ENCODE results near the gene PDCD4. TPM values are rescaled to one million over a fixed set of nuclear protein-coding genes. Genes with fewer than 3 reads are reported as not detected.
A peak's percentile ranks its signal among the peaks of the same experiment; 100 is the strongest.
"Not testable (repeated sequence)": the region's sequence is repeated elsewhere in the genome, so short reads cannot be mapped to it uniquely, and the experiment has no call there.

Gene PDCD4
- total RNA-seq, 1 experiment from 2014 or later = 20.0 TPM

DNA sequence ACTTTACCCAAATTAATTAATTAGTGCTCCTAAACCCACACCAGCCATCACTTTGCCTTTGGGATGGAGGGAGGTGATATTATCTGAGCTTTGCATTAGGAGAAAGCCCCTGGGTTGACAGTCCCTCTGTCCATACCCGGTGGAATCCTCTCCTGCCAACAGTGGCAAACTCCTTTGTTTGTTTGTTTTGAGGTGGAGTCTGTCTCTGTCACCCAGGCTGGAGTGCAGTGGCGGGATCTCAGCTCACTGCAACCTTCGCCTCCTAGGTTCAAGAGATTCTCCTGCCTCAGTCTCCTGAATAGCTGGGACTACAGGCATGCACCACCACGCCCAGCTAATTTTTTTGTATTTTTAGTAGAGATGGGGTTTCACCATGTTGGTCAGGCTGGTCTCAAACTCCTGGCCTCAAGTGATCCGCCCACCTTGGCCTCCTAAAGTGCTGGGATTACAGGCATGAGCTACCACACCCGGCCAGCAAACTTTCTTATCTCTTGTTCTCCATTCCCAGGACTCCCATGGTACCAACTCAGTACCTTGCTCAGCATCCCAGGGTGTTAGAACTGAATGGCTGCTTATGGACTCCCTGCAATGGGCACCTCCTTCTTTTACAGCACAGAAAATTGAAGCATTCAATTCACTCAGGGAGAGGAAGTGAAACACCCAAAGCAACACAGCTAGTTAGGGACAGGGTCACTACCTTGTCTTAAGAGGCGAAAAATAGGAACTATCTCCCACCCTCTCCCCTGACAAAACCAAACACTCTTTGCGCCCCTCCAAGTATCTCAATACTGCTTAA lies 4.5 kb upstream of the PDCD4 start:
- not testable (repeated sequence) for H3K36me3 ChIP-seq, H3K4me3 ChIP-seq, DNase-seq, H3K9me3 ChIP-seq, H3K27me3 ChIP-seq

DNA sequence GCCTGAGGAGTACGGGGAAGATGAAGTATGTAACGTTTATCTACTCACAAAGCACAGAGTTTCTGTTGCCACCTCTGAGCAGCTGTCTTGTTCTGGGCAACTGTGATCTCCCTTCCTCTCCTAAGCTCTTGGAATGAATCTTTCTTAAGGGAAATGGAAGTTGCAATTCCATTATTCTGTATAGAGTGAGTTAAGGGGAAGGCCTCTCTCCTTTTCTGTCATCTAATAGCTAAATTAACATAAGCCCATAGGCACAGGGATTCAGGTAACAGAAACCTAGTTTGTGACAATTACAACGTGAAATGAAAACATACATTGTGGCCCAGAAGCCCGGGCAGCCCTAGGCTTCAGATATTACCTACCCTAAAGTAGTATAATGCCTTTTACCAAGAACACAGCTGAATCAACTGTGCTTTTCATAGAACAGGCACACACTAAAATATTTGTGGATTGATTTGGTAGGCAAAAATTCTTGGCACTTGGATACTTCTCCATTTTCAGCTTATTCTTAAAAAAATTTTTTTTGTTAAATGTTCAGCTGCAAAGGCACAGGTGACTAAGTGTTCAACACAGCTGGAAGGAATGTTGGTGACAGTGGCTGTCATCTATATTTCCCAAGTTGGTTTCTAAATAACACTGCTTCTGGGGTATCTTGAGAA lies 3.8 kb upstream of the PDCD4 start:
- DNase-seq = no peak
- no peaks in the 10 kb centered on the region for H3K9me3 ChIP-seq
- no peaks in the 10 kb centered on the region for H3K36me3 ChIP-seq
- no peaks in the 10 kb centered on the region for H3K27me3 ChIP-seq
- H3K4me3 ChIP-seq = no peak overlapping the region

DNA sequence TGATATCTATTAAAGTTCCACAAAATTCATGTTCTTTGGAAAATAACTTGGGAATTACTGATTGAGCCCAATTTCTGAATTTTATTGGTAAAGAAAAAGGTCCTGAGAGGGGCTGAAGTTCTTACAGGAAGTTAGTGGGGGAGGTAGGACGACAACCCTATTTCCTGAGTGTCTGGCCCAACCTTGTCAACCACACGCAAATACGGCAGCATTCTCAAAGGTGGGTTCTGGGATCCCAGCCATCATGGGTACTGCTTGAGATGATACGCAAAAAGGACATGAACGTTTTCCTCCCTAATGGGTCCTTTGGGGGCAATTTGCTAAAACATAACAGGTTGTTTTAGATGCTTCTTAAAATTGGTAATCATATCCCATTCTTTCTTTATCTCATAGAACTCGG lies 2.7 kb upstream of the PDCD4 start:
- no peaks in the 10 kb centered on the region for H3K27me3 ChIP-seq
- no peak for DNase-seq
- H3K9me3 ChIP-seq = no peaks in the 10 kb centered on the region
- H3K4me3 ChIP-seq = no peak overlapping the region
- no peaks in the 10 kb centered on the region for H3K36me3 ChIP-seq

DNA sequence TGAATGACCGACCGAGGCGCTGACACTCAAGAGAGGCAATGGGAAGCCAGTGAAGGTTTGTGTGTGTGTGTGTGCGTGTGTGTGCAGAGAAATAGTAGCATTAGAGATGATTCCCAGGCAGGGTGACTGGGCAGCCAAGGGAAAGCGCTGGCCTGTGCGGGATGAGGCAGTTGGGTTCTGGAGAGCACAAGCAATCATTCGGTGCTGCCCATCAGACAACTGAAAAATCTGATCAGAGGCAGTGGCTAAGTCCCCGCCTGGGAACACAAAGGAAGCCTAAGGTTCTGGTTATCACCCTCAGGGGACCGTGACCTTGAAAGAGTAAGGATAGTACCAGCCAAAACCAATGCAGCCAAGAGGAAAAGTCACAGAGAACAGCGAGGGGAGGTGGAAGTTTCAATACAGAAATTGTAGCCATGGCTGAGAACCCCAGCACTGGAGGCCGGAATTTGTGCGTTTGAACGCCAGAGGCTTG lies 868 bp upstream of the PDCD4 start:
- no peaks in the 10 kb centered on the region for H3K27me3 ChIP-seq
- H3K36me3 ChIP-seq = peaks cover under 1% of the 10 kb centered on the region; the same call in 1 of the 2 replicates
- H3K4me3 ChIP-seq = peak overlapping the region; percentile 82
- DNase-seq = no peak
- H3K9me3 ChIP-seq = no peaks in the 10 kb centered on the region

DNA sequence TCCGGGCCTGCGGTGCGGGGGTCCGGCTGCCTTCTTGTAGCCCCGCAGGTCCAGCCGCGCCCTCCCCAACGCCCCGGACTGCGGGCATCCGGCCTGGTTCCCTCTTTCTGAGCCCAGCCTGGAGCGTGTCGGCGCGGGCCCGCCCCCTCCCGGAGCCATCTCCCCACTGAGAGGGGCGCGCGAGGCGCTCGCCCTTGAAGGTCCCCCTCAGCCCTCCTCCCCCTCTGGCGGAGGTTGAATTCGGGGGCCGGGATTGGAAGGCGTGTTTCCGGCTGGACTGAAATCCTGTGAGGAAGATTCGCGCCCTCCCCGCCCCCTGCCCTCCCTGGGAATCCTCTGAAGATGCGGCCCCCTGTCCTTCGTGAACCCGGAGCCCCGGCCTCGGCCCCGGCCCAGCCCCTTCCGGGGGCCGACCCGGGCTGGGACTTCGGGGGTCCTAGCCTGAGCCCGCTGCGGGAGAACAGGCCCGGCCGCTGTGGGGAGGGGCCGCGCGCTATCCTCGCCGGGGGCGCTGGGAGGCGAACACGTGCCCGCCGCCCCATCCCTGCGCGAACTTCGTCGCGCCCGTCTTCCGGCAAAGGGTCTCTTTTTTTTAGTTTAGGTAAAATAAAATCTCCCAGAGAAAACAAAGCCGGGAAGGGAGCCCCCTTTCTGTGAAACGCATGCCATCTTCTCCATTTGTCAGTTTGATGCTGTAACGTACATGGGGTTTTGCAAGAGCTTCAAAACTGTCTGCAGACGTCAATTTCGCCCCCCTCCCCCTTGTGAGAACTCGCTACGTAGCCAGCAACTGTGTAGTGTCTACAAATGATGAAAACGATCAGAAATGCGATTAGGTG lies 636 bp downstream of the PDCD4 start:
- DNase-seq = peak; percentile 79

DNA sequence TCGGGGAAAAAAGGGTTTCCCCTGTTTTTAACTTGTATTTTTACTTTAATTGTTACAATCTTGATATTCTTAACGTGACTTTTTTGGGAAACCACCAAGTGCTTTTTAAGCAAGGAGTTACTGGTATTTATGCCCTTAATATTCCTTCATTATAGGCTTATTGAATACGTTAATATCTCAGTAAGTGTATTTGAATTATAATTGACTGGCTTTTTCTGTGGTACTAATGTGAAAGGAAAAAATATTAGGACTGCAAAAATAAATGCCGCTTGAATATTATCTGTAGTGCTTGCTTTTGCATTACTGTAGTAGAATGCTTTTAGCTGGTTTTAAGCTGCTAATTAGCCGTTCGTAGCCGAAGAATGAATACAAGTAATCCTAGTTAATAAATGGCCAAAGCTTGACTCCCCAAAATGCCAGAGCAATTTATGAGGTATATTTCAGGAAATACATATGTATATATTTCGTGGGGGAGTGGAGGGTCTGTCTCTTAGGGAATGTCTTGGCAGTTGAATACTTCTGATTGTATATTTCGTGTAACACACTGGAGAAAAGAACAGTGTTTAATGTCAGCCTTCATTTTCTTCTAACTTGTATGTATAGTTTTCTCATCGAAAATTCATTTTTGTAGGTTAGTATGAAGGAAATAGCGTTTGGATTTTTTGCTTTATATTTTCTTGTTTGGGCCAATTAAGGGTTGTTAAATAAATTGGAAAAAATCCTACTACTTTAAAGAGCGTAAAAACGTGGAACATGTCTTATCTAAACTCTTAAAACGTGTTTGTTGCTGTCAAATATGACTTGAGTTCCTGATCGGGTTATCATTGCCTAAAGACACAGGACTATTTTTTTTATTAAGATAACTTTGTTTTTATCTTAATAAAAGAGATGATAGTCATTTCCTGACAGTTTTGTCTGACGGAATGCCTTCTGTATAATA lies 1.5 kb downstream of the PDCD4 start:
- H3K27me3 ChIP-seq = no peaks in the 10 kb centered on the region
- peaks cover 12% of the 10 kb centered on the region for H3K36me3 ChIP-seq
- peak overlapping the region; percentile 82 for H3K4me3 ChIP-seq
- no peaks in the 10 kb centered on the region for H3K9me3 ChIP-seq
- DNase-seq = no peak

More for the DNA sequence above, 636 bp downstream of the PDCD4 start:
- H3K9me3 ChIP-seq = no peaks in the 10 kb centered on the region
- H3K4me3 ChIP-seq = peak overlapping the region; percentile 82
- no peaks in the 10 kb centered on the region for H3K27me3 ChIP-seq
- peaks cover 6% of the 10 kb centered on the region for H3K36me3 ChIP-seq

DNA sequence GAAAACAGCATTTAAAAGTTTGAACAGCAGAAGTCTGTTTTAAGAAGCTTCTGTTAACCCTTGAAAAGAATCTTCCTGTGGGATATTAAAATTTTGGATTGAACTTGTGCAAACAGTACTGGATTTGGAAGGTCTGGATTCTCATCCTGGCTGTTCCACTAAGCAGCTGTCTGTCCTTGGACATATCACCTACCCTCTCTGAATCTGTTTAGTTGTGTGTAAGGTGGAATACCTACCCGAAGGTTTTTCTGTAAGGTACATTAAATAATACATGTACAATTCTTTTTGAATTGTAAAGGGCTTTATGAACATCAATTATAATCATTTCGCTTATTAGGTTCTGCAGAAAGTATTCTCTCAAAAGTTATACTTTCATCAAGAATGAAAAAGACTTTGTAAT lies 2.2 kb downstream of the PDCD4 start:
- H3K27me3 ChIP-seq = no peaks in the 10 kb centered on the region
- H3K36me3 ChIP-seq = peaks cover 18% of the 10 kb centered on the region
- peak overlapping the region; percentile 82 for H3K4me3 ChIP-seq
- H3K9me3 ChIP-seq = no peaks in the 10 kb centered on the region
- no peak for DNase-seq

DNA sequence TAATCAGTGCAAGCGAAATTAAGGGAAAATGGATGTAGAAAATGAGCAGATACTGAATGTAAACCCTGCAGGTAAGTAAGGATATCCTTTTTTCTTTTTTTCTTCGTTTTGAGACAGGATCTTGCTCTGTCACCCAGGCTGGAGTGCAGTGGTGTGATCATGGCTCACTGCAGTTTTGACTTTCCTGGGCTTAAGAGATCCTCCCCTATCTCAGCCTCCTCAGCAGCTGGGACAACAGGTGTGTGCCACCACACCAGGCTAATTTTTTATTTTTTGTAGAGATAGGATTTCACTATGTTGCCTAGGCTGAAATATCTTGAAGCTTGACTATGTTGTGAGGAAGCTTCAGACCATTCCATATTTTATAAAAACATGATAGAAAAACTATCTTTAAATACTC lies 4.3 kb downstream of the PDCD4 start:
- Histone ChIP-seq H3K27me3 (no peaks in the 10 kb centered on the region), H3K4me3 (no peak overlapping the region), H3K9me3 (no peaks in the 10 kb centered on the region), H3K36me3 (peaks cover 25% of the 10 kb centered on the region)
- no peak for DNase-seq

DNA sequence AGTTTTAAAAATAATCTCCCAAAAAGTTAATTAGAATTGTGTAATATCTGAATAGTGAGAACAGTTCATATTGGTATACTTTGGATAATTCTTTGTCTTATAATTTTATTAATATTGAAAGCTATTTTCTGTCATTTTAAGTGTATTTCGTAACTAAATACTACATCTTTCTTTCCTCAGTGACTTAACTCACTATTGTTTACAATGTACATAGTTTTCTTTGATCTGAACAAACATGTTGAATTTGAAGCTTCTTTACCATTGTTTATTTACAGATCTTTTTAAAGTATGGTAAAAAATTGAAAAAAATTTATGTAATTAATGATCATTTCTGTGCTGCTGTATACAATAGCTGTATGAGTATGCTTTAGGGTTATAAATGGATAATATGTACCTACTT lies 5.1 kb downstream of the PDCD4 start:
- H3K36me3 ChIP-seq = peaks cover 31% of the 10 kb centered on the region
- no peak for DNase-seq
- H3K27me3 ChIP-seq = no peaks in the 10 kb centered on the region
- H3K9me3 ChIP-seq = no peaks in the 10 kb centered on the region
- H3K4me3 ChIP-seq = no peak overlapping the region

DNA sequence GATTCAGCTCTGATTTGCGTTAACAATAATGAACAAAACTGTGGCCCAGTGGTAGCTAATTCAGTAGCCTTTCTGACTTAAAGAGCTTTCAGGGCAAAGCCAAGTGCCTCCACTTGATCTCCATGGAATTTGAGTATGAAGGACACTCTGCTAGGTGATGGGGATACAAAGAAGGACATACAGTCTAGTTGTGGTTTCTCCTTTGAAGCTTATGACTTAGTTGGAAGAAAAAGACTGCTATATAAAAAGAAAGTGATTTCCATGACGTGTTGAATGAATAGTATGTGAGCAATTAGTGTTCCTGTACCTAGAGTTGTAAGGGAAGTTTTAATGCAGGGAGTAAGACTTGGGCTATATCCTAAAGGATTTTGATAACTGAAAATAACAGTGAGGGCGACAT lies 8.3 kb downstream of the PDCD4 start:
- no peaks in the 10 kb centered on the region for H3K9me3 ChIP-seq
- no peak overlapping the region for H3K4me3 ChIP-seq
- H3K36me3 ChIP-seq = peaks cover 39% of the 10 kb centered on the region
- H3K27me3 ChIP-seq = no peaks in the 10 kb centered on the region
- no peak for DNase-seq

DNA sequence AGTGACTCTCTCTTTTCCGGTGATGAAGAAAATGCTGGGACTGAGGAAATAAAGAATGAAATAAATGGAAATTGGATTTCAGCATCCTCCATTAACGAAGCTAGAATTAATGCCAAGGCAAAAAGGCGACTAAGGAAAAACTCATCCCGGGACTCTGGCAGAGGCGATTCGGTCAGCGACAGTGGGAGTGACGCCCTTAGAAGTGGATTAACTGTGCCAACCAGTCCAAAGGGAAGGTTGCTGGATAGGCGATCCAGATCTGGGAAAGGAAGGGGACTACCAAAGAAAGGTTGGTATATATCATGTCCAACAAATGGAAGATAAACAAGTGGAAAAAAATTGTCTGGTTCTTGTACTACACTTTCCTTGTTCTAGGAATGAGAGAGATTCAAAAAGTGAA lies 9.5 kb downstream of the PDCD4 start:
- no peaks in the 10 kb centered on the region for H3K9me3 ChIP-seq
- peaks cover 43% of the 10 kb centered on the region for H3K36me3 ChIP-seq
- DNase-seq = no peak
- no peaks in the 10 kb centered on the region for H3K27me3 ChIP-seq
- no peak overlapping the region for H3K4me3 ChIP-seq

DNA sequence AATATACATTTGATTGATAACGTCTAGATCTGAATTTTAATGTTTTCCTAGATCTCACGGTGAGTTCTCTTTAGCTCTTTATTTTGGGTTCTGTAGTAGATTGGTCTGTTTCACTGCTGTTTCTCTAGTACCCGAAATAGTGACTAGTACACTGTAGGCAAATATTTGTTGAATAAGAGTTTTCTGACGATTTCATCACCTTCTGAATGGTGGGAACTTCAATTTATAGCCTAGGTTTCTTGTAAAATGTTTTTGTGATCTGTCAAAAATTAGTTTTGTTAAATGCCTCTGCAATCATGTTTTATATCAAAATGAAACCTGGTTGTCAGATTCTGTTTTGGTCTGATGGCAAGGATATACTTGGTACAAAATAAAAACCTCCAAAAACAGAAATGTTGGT lies 10.2 kb downstream of the PDCD4 start:
- Histone ChIP-seq H3K9me3 (no peaks in the 10 kb centered on the region), H3K4me3 (no peak overlapping the region), H3K27me3 (no peaks in the 10 kb centered on the region), H3K36me3 (peaks cover 41% of the 10 kb centered on the region)
- DNase-seq = no peak

DNA sequence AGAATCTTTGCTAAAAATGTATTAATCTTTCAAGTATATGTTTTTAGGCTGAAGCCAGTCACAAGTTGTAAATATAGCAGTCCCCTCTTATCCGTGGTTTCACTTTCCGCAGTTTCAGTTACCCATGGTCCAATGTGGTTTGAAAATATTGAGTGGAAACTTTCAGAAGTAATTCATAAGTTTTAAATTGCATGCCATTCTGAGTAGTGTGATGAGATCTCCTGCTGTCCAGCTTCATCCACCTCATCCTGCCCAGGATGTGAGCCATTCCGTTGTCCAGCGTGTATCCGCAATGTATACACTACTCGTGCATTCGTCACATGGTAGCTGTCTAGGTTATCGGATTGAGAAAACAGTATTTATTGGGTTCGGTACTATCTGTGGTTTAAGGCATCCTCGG lies 12.2 kb downstream of the PDCD4 start:
- no peaks in the 10 kb centered on the region for H3K9me3 ChIP-seq
- no peaks in the 10 kb centered on the region for H3K27me3 ChIP-seq
- H3K36me3 ChIP-seq = peaks cover 42% of the 10 kb centered on the region
- DNase-seq = no peak
- no peak overlapping the region for H3K4me3 ChIP-seq

DNA sequence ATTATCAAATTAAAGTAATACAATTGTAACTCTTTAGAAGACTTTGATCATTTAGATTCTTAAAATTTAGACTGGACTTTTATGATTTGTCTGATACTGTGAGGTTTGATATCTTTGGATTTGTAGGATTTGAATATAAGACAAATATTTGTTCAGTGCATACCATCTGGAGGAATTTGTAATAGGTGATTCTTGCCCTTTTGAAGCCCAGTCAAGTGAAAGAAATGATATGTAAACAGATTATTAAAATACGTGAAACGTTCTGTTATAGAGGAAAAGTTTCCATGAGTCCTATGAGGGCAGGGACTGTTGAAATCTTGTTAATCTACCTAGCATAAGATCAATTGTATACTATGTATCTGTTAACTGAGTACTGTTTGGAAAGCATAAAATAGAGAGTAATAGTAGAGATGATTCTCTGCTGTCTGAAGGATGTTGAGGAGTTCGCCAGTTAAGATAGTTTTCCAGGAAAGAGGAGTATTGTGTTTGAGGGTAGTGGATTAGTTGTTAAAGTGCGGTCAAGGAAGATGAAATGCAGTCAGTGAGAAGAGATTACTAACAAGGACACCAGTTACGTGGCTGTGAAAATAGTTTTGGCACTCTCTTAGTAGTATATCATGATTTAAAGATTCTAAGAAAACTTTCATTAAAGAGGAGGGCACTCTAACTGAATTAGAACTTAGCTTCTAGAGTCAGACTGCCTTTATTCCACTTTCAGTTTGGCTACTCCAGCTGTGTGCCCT lies 14.4 kb downstream of the PDCD4 start:
- Histone ChIP-seq H3K9me3 (no peaks in the 10 kb centered on the region), H3K4me3 (no peak overlapping the region), H3K27me3 (no peaks in the 10 kb centered on the region), H3K36me3 (peaks cover 43% of the 10 kb centered on the region)
- no peak for DNase-seq

DNA sequence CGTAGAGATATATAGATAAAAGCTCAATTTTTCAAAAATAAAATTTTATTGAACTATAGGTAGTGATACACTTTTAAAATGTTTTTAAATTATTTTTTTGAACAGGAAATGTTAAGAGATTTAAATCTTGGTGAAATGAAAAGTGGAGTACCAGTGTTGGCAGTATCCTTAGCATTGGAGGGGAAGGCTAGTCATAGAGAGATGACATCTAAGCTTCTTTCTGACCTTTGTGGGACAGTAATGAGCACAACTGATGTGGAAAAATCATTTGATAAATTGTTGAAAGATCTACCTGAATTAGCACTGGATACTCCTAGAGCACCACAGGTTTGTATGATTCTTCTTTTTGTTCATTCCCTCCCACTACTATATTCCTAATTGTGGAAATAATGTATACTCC lies 15.8 kb downstream of the PDCD4 start:
- no peaks in the 10 kb centered on the region for H3K27me3 ChIP-seq
- H3K9me3 ChIP-seq = no peaks in the 10 kb centered on the region
- H3K4me3 ChIP-seq = no peak overlapping the region
- peaks cover 37% of the 10 kb centered on the region for H3K36me3 ChIP-seq
- no peak for DNase-seq
